Measurements from ENCODE around the gene STARD3NL. TPM values are rescaled to one million over a fixed set of nuclear protein-coding genes. Genes with fewer than 3 reads are reported as not detected.

The STARD3NL gene
- total RNA-seq, 1 donor from 2014 or later, result 46.7 TPM

GRCh38 chr7:38273286-38273995 lies 95.4 kb downstream of the STARD3NL start, which contains the start of gene TARP:
TARP (minus strand) TSS chr7:38273636.
- Mint-ChIP-seq H3K9me3 (no peaks in the 10 kb centered on the region), H3K4me1 (ENCODE audit: unreplicated experiment) (no peaks in the 10 kb centered on the region)
- TF ChIP-seq, protein P1, sequence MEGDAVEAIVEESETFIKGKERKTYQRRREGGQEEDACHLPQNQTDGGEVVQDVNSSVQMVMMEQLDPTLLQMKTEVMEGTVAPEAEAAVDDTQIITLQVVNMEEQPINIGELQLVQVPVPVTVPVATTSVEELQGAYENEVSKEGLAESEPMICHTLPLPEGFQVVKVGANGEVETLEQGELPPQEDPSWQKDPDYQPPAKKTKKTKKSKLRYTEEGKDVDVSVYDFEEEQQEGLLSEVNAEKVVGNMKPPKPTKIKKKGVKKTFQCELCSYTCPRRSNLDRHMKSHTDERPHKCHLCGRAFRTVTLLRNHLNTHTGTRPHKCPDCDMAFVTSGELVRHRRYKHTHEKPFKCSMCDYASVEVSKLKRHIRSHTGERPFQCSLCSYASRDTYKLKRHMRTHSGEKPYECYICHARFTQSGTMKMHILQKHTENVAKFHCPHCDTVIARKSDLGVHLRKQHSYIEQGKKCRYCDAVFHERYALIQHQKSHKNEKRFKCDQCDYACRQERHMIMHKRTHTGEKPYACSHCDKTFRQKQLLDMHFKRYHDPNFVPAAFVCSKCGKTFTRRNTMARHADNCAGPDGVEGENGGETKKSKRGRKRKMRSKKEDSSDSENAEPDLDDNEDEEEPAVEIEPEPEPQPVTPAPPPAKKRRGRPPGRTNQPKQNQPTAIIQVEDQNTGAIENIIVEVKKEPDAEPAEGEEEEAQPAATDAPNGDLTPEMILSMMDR (conservative IDR thresholded peaks at IDR 0.05), result no peak

DNA sequence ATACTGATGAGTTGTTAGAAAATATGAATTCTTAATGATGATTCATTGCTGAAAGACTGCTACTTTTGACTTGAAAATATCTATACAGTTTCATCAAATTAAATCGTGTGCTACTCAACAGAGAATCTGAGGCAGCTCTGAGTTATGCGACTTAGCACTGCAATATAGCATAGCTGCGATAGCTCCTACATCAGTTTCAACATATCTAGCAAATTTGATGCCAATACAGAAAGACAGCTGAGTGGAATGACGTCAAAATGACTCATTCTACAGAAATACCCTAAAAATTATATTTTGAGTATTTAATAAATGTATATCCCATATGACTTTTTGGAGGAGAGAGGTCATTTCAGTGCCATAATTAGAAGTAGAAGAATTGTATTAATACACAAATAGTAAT lies 96.4 kb downstream of the STARD3NL start:
- TF ChIP-seq, protein P1 (conservative IDR thresholded peaks at IDR 0.05), result no peak
- H3K27ac Mint-ChIP-seq, result no peak overlapping the region
- no peak overlapping the region for H3K4me3 Mint-ChIP-seq
- H3K27me3 Mint-ChIP-seq, result no peaks in the 10 kb centered on the region
- no peak for DNase-seq (ENCODE audit: extremely low spot score, unreplicated experiment)
- no peaks in the 10 kb centered on the region for H3K4me1 Mint-ChIP-seq (ENCODE audit: unreplicated experiment)
- H3K9me3 Mint-ChIP-seq, result no peaks in the 10 kb centered on the region
- no peaks in the 10 kb centered on the region for H3K36me3 Mint-ChIP-seq

More at GRCh38 chr7:38273286-38273995, 95.4 kb downstream of the STARD3NL start, which contains the start of gene TARP:
- Mint-ChIP-seq H3K27ac (no peak within 1 kb of the TSS), H3K27me3 (no peaks in the 10 kb centered on the region), H3K36me3 (no peaks in the 10 kb centered on the region), H3K4me3 (no peak within 1 kb of the TSS)
- DNase-seq (ENCODE audit: extremely low spot score, unreplicated experiment), result no peak

- no peak for DNase-seq (ENCODE audit: extremely low spot score, unreplicated experiment)
- H3K4me1 Mint-ChIP-seq (ENCODE audit: unreplicated experiment), result no peaks in the 10 kb centered on the region
- no peaks in the 10 kb centered on the region for H3K27me3 Mint-ChIP-seq
- TF ChIP-seq, protein P1 (conservative IDR thresholded peaks at IDR 0.05), result no peak
- no peak overlapping the region for H3K27ac Mint-ChIP-seq
- no peaks in the 10 kb centered on the region for H3K9me3 Mint-ChIP-seq
- no peak overlapping the region for H3K4me3 Mint-ChIP-seq
- H3K36me3 Mint-ChIP-seq, result no peaks in the 10 kb centered on the region
Measured at GRCh38 chr7:38274927-38275620, 97.0 kb downstream of the STARD3NL start.

DNA sequence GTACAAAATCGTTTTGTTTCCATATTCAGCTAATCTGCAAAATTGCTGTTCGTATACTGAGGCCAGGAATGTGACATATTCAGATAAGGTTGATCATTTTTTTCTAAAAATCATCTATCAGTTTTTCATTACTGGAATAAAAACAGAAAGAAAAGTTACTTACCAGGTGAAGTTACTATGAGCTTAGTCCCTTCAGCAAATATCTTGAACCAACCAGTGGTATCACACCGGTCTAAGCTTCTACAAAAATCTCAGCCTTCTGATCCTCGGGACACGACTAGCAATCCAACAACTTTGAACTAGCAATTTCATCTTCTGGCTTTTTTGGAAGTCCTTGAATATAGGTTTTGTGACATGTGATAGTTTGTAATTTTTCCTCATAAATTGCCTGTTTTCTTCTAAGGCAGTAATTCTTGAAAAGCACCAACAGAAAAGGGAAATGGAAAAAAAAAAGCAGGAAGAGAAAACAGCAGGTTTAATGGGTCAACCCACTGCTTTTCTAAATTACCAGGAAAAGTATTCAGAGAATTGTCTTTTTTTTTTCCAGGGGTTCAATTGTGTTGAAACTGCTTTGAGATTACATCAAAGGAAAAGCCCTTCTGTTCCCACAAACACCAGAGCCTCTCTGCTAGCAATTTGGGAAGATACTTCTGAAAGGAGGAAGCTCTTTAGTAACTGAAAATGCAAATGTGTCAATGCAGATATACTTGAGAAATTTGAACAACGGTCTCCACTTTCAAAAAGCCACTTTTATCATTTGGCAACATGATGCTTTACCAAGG lies 98.2 kb downstream of the STARD3NL start:
- no peak overlapping the region for H3K27ac Mint-ChIP-seq
- H3K4me1 Mint-ChIP-seq (ENCODE audit: unreplicated experiment), result no peaks in the 10 kb centered on the region
- TF ChIP-seq, protein P1 (conservative IDR thresholded peaks at IDR 0.05), result no peak
- H3K9me3 Mint-ChIP-seq, result no peaks in the 10 kb centered on the region
- H3K4me3 Mint-ChIP-seq, result no peak overlapping the region
- H3K27me3 Mint-ChIP-seq, result no peaks in the 10 kb centered on the region
- H3K36me3 Mint-ChIP-seq, result no peaks in the 10 kb centered on the region
- DNase-seq (ENCODE audit: extremely low spot score, unreplicated experiment), result no peak

DNA sequence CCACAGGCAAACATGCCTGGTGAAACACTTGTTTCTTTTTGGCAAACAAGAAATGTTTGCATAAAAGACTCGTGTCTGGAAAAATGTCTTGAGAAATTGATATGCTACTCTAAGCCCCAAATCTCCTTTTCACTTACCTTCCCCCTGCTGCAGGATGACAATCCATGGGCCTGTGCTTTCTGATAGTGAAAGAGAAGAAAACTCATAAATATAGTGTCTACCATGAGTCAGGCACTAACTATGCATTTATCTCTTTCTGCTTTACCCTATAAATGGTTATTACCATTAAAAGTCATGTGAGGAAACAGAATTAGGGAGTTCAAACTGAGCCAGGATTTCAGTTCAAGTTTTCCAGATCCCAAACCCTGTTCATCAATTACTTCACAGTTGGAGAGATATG lies 102.0 kb downstream of the STARD3NL start:
- Mint-ChIP-seq H3K9me3 (no peaks in the 10 kb centered on the region), H3K36me3 (no peaks in the 10 kb centered on the region), H3K4me1 (ENCODE audit: unreplicated experiment) (no peaks in the 10 kb centered on the region), H3K4me3 (no peak overlapping the region), H3K27ac (no peak overlapping the region), H3K27me3 (peaks cover 4% of the 10 kb centered on the region)
- TF ChIP-seq, protein P1 (conservative IDR thresholded peaks at IDR 0.05), result no peak
- DNase-seq (ENCODE audit: extremely low spot score, unreplicated experiment), result no peak
